Skeletal muscle satellite cell (primary cell): Measurements from ENCODE around the gene IL15RA.
"Not testable (repeated sequence)": the region's sequence is repeated elsewhere in the genome, so short reads cannot be mapped to it uniquely, and the experiment has no call there.

ENCODE experiments used
- H3K27me3 ChIP-seq: 2 replicates; pipeline ENCODE4 v1.7.0; 2013; ENCODE audit warnings: low read length; ENCODE audit not compliant: control insufficient read depth, insufficient read depth
- H3K36me3 ChIP-seq: 2 replicates; pipeline ENCODE4 v1.7.0; 2013; ENCODE audit warnings: mild to moderate bottlenecking, control low read depth, low read length; ENCODE audit not compliant: insufficient read depth
- H3K4me1 ChIP-seq: 2 replicates; pipeline ENCODE4 v1.7.0; 2013; ENCODE audit warnings: low read length; ENCODE audit not compliant: control insufficient read depth, insufficient read depth
- H3K4me2 ChIP-seq: 2 replicates; pipeline ENCODE4 v1.7.0; 2013; ENCODE audit warnings: mild to moderate bottlenecking, low read length
- H3K4me3 ChIP-seq: 2 replicates; pipeline ENCODE4 v1.7.0; 2013; ENCODE audit warnings: low read length
- H3K9ac ChIP-seq: 2 replicates; pipeline ENCODE4 v1.7.0; 2013; ENCODE audit warnings: mild to moderate bottlenecking, low read depth, low read length, moderate library complexity
- H3K9me3 ChIP-seq: replicated peaks from 2 replicates; pipeline ENCODE4 v1.7.0; 2013; ENCODE audit warnings: mild to moderate bottlenecking, control low read depth, low read length

IL15RA gene

DNA sequence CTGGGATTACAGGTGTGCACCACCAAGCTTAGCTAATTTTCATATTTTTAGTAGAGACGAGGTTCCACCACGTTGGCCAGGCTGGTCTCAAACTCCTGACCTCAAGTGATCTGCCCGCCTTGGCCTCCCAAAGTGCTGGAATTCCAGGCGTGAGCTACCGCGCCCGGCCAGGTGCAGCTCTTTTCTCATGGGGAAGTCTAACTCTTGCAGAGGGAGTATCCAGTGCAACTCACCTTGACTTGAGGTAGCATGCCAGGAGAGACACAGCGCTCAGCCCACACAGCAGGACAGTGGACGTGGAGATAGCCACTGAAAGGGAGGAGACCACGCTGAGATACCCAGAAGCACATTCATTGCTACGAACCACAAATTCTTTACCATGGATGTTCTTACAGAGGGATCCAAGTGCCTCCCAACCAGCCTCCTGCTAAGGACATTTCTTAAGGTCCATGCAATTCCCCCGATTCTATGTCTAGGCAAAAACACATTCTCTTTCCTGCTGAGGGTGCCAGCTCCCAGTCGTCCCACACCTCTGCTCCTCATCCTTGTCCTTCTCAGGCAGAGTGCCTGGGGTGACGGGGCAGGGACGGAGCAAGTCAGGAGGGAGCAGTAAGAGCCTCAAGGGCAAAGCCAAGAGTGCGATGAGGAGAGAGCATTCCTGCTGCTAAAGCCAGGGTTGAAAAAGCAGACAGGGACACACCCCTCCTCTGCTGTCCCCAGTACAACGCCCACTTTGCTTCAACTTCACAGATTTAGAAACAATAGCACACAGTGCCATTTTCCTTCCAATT is 21.0 kb downstream of the IL15RA start:
- no peaks in the 10 kb centered on the region for H3K9me3 ChIP-seq
- H3K36me3 ChIP-seq = no peaks in the 10 kb centered on the region
- H3K4me2 ChIP-seq = no peak overlapping the region
- H3K4me1 ChIP-seq = peaks cover 5% of the 10 kb centered on the region
- peaks cover 6% of the 10 kb centered on the region for H3K27me3 ChIP-seq
- no peak overlapping the region for H3K4me3 ChIP-seq
- no peak overlapping the region for H3K9ac ChIP-seq

DNA sequence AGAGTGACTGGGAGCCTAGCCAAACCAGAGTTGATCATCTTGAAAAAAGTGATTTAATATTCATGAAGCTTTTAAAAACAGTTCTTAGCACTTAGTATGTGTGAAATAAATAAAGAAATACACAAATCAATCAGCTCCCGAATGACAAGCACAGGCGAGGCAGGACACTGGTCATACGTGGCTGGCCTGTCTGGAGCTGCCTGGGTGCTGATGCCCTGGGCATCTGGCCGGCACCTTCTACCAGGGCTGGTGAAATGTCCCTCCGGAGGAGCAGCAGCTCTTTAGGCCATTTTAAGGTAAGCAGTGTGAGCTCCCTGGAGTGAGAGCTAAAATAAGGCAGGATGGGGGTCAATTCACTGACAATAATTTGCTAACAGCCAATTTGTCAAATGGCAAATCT is 23.7 kb downstream of the IL15RA start:
- H3K4me1 ChIP-seq = peaks cover 2% of the 10 kb centered on the region
- no peaks in the 10 kb centered on the region for H3K36me3 ChIP-seq
- H3K4me3 ChIP-seq = no peak overlapping the region
- no peaks in the 10 kb centered on the region for H3K9me3 ChIP-seq
- H3K9ac ChIP-seq = no peak overlapping the region
- H3K27me3 ChIP-seq = peaks cover 6% of the 10 kb centered on the region
- H3K4me2 ChIP-seq = no peak overlapping the region

DNA sequence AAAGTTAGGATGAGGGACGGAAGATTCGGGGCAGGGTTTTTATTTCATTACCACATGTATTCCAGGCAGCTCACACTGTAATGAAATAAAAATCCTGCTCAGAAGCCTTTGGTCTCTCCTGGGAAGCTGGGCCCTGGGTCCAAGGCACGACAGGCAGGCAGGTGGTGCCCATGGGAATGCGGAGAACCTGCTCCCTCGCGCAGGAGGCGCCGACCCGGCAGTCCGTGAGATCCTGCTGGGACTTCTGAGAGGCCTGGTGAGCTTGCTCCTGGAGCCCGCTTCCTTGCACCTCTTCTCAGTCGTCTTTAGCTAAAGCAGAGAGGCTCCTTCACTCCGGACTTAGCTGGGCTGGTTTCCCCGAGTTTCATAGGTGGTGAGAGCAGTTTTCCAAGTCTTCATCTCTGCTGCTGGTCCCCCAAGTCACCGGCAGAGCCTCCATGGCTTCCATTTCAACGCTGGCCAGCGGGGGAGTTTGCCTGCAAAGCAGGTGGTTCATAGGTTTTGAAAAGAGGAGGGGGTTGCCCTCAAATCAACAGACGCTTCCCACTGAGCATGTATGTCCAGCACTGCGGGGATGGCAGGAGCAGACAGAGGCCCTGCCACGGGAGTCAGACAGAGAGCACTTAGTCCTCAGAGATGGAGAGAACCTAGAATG is 24.5 kb downstream of the IL15RA start:
- no peak overlapping the region for H3K4me2 ChIP-seq
- H3K27me3 ChIP-seq = peaks cover 6% of the 10 kb centered on the region
- H3K4me1 ChIP-seq = no peaks in the 10 kb centered on the region
- no peak overlapping the region for H3K4me3 ChIP-seq
- H3K9ac ChIP-seq = no peak overlapping the region
- H3K9me3 ChIP-seq = no peaks in the 10 kb centered on the region
- H3K36me3 ChIP-seq = no peaks in the 10 kb centered on the region

DNA sequence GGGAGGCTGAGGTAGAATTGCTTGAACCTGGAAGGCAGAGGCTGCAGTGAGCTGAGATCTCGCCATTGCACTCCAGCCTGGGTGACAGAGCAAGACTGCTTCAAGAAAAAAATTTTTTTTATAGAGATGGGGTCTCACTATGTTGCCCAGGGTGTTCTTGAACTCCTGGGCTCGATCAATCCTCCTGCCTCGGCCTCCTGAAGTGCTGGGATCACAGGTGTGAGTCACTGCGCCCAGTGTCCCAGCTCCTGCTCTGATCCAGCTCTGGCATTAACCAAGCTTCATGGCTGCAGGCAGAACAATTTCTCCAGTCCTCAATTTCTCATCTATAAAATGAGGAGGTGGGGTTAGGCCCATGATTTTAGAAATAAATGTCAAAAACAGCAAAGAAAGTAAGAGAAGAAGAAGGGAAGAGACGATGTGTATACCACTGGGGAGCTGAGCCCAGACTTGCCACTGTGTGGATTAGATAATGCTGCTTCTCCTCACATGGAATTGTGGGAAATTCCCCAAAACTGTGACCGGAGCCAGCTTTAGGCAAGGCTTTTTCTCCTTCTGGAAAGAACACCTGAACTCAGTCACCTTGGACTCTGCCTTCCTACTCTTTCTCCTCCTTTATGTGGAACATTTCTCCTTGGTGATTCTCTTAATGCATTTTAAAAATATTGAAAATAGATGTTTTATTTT is 25.5 kb downstream of the IL15RA start:
- no peaks in the 10 kb centered on the region for H3K4me1 ChIP-seq
- H3K4me3 ChIP-seq = no peak overlapping the region
- no peaks in the 10 kb centered on the region for H3K36me3 ChIP-seq
- H3K9me3 ChIP-seq = no peaks in the 10 kb centered on the region
- H3K27me3 ChIP-seq = peaks cover 6% of the 10 kb centered on the region
- no peak overlapping the region for H3K4me2 ChIP-seq
- no peak overlapping the region for H3K9ac ChIP-seq

DNA sequence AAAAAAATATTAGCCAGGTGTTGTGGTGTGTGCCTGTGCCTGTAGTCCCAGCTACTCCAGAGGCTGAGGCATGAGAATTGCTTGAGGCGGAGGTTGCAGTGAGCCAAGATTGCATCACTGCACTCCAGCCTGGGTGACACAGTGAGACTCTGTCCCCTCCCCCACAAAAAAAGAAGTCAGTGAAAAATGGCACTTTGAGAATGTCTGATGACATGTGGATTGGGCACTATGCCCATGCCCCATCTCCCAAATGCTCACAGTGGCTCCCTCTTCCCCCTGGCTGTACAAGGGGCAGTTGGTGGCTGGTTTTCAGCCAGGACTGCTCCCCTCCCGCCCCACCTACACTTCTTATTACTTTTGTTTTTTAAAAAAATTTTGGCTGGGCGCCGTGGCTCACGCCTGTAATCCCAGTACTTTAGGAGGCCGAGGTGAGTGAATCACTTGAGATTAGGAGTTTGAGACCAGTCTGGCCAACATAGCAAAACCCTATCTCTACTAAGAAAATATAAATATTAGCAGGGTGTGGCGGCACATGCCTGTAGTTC is 26.1 kb downstream of the IL15RA start:
- Histone ChIP-seq H3K4me2 (no peak overlapping the region), H3K9me3 (no peaks in the 10 kb centered on the region), H3K4me1 (peaks cover 2% of the 10 kb centered on the region), H3K9ac (no peak overlapping the region), H3K27me3 (peaks cover 6% of the 10 kb centered on the region), H3K4me3 (no peak overlapping the region), H3K36me3 (no peaks in the 10 kb centered on the region)

DNA sequence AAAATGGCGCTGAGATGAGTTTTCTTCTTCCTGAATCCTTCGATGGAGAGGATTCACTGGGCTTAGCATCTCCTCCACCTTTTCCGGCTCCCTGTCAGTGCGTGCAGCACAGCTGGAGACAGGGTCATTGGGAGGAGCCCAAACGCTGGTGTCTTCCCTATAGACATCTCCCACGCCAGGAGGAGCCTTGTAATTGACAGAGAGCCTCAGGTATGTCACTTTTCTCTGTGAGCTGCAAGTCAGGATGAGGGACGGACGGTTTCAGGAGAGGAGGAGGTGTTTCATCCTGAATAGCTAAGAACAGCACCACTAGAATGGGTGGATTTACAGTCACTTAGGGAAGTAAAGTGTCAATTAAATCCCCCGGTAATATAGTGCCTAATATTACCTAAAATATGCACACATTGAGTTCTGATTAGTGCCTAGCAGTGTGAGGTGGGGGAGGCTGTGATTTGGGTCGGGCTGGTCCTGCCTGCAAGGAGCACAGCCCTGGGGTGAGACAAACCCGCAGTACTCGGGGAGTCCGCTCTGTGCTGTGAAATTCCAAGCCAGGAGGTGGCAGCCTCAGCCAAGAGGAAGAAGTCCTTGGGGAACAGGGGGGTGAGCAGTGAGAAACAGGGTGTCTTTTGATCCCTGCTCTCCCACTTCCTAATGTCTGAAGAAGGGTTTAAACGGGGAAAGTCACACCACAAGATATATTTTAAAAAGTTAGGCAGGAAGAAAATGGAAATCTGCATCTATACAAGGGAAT is 28.2 kb downstream of the IL15RA start:
- Histone ChIP-seq H3K9me3 (no peaks in the 10 kb centered on the region), H3K9ac (no peak overlapping the region), H3K4me1 (peaks cover 22% of the 10 kb centered on the region), H3K36me3 (no peaks in the 10 kb centered on the region), H3K4me2 (no peak overlapping the region), H3K4me3 (no peak overlapping the region), H3K27me3 (peaks cover 6% of the 10 kb centered on the region)

DNA sequence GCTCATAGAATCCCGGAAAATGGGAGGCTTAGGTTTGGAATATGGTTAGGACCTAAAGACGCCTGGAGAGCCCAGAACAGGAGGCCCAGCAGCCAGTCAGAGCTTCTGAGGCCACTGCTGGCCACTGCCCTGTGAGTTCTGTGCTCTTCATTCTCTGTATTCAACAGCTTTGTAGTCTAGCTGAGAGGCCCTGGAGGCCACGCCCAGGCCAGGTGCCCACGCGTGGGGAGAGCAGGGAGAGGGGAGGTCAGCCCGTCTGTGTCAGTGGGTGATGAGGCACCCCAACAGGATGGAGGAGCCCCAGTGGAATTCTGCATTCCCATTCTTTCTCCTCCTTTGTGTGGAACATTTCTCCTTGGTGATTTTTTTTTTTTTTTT is 29.1 kb downstream of the IL15RA start:
- H3K9ac ChIP-seq = no peak overlapping the region
- H3K27me3 ChIP-seq = peaks cover 5% of the 10 kb centered on the region
- H3K4me2 ChIP-seq = no peak overlapping the region
- no peaks in the 10 kb centered on the region for H3K36me3 ChIP-seq
- peaks cover 32% of the 10 kb centered on the region for H3K4me1 ChIP-seq
- H3K4me3 ChIP-seq = no peak overlapping the region
- H3K9me3 ChIP-seq = no peaks in the 10 kb centered on the region

DNA sequence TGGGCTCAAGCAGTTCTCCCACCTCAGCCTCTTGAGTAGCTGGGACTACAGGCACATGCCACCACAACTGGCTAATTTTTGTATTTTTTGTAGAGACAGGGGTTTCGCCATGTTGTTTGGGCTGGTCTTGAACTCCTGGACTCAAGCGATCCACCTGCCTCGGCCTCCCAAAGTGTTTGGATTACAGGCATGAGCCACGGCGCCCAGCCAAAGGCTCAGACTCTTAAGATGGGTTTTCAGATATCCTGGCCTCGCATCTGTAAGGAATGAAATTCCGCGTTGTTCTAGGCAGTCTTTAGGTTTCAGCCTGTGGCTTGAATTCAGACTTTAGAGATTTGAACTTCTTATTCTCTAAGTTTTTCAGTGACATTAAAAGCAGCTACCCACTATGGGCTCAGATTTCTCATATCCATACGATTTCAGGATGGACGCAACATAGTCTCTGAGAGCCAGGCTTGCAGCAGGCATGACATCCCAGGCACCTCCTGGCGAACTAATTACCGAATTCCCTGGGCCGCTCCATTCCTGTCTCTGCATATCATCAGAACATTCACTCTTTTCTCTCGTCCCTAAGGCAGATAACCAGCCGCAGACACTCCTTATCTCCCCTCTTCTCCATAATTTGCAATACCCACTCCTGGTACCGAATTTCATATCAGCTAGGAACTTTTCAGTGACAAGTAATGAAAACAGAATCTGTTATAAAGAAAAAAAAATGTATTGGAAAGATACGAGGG is 29.7 kb downstream of the IL15RA start:
- Histone ChIP-seq H3K4me3 (no peak overlapping the region), H3K27me3 (no peaks in the 10 kb centered on the region)

DNA sequence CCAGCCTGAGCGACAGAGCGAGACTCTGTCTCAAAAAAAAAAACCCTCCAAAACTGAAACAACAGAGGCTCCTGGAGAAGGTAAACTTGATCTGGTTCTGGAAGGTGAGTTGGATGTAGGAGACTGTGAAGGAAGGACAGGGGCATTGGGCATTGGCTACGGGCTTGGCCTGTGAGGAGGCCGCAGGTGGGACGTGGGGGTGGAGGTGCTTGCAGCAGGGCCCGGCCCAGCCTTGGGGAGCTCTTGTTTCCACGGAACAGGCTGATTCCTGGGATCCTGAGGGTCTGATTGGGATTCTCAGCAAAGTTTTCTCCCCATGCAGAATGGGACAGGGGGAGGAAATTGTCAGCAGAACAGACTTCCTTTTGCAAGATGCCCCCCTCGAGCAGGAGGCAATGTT is 30.6 kb downstream of the IL15RA start:
- H3K4me1 ChIP-seq = peaks cover 35% of the 10 kb centered on the region

More for the DNA sequence above, 29.7 kb downstream of the IL15RA start:
- Histone ChIP-seq H3K9ac (no peak overlapping the region), H3K36me3 (no peaks in the 10 kb centered on the region), H3K4me2 (no peak overlapping the region), H3K9me3 (no peaks in the 10 kb centered on the region), H3K4me1 (peaks cover 33% of the 10 kb centered on the region)

DNA sequence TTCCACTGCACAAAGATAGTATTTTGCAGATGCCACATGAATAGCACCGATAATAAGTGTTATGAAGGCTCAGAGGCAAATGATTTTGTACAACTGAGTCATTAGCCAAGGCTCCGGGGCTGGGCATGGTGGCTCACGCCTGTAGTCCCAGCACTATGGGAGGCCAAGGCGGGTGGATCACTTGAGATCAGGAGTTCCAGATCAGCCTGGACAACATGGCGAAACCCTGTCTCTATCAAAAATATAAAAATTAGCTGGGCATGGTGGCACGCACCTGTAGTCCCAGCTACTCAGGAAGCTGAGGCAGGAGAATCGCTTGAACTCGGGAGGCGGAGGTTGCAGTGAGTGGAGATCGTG is 30.9 kb downstream of the IL15RA start:
- H3K36me3 ChIP-seq, H3K4me3 ChIP-seq, H3K27me3 ChIP-seq, H3K9me3 ChIP-seq: not testable (repeated sequence)
- Histone ChIP-seq H3K4me2 (peak overlapping the region; percentile 74), H3K9ac (peak overlapping the region; percentile 76), H3K4me1 (peaks cover 35% of the 10 kb centered on the region)

More for the DNA sequence above, 30.6 kb downstream of the IL15RA start:
- Histone ChIP-seq H3K4me3 (no peak overlapping the region), H3K9ac (no peak overlapping the region), H3K9me3 (no peaks in the 10 kb centered on the region), H3K27me3 (no peaks in the 10 kb centered on the region), H3K4me2 (no peak overlapping the region), H3K36me3 (no peaks in the 10 kb centered on the region)
